GM15510 (cell line): ENCODE measurements around the gene PARPBP.

Experiments used
- POLR2A ChIP-seq: IDR thresholded peaks from 3 replicates; pipeline ENCODE4 v1.6.1; 2011; ENCODE audit warnings: borderline replicate concordance; ENCODE audit not compliant: insufficient read length; ENCODE audit errors: extremely low read depth

Gene PARPBP

DNA sequence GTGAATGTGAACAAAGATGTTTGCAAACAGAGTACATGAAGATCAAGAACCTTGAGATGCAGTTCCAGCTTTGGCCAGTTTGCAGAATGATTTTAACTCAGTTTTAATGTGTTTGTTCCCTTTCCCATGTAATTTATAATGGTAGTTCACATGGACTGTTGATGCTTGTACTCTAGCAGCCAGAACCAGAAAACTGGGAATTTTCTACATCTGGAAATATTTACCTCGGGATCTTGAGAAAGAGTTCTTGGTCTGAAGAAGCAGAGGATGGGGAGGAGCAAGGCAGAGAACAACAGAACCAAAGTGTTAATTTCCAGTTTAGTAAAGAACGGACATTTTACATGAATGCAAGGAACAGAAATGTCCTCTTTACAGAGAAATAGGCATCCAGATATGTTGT is 114.6 kb downstream of the PARPBP start:
- TF ChIP-seq POLR2A = no peak
